Measurements from ENCODE around the gene SERPINB1.

Gene SERPINB1

DNA sequence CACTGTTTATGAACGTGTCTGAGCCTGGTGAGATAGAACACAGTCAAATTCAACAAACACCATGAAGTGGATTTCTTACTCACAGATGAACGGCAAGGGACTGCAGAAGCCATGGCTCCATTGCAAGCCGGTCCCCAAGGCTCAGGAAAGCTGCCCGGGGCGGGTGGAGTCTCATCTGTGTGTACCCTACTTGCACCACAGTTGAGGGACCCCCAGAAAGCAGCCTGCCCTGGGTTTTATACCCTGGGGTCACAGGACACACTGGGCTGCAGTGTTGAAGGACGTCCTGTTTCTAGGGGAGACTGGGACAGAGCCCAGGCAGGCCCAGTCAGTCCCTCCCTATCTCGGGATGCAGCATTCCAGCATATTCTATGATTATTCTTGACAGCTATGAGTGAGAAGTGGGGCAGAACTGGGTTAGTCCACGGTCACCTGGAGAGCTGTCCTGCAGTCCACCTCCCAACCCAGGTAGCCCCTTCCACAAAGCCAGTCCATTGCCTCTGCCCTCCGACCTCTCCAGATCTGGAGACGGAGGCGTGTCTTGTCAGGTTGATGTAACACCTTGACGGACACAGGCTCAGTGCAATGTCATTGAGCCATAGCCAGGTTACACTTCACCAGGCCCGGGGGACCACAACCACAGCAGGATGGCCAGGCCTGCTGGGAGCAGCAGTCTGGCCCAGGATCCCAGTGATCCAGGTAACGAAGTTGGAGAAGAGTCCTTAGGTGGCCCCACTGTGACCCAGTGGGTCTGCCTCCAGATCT lies 40.9 kb downstream of the SERPINB1 start:
- TF ChIP-seq CTCF (IDR thresholded peaks at IDR 0.05; ENCODE audit: low read depth, low read length), result no peak
- no peak overlapping the region for H3K4me3 ChIP-seq (ENCODE audit: low read depth, low read length)
- no peaks in the 10 kb centered on the region for H3K27me3 ChIP-seq
- H3K36me3 ChIP-seq, result no peaks in the 10 kb centered on the region
- DNase-seq, result no peak
- H3K4me1 ChIP-seq, result no peaks in the 10 kb centered on the region
- no peaks in the 10 kb centered on the region; the same call in 1 of the 2 replicates for H3K9me3 ChIP-seq

DNA sequence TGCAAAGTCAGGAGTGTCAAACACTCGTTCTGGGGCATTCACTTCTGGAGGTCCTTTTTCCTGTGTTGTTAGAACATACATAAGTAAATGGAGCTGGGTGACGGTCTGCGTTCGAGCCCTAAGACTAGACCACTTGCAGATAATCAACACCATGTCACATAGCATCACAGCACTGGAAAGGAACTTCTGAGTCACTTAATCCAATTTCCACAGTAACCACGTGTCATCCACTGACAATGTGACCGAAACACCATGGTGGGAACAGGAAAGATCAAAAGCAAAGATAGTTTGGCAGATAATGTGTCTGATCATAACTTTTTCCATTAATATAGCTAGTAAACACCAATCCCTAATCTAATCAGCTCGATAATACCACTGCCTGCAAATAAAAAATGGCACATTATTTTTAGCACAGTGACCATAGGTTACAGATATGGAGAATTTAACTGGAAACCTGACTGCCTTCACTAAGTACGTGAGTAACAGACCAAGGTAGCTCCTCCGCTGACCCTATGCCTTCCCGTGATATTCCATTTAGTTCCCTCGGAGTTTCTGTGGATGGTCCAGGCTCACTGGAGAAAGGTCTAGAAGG lies 41.6 kb downstream of the SERPINB1 start:
- Histone ChIP-seq H3K27me3 (no peaks in the 10 kb centered on the region), H3K36me3 (no peaks in the 10 kb centered on the region), H3K4me1 (no peaks in the 10 kb centered on the region), H3K4me3 (ENCODE audit: low read depth, low read length) (no peak overlapping the region), H3K9me3 (no peaks in the 10 kb centered on the region; the same call in 1 of the 2 replicates)
- no peak for TF ChIP-seq CTCF (IDR thresholded peaks at IDR 0.05; ENCODE audit: low read depth, low read length)
- no peak for DNase-seq

DNA sequence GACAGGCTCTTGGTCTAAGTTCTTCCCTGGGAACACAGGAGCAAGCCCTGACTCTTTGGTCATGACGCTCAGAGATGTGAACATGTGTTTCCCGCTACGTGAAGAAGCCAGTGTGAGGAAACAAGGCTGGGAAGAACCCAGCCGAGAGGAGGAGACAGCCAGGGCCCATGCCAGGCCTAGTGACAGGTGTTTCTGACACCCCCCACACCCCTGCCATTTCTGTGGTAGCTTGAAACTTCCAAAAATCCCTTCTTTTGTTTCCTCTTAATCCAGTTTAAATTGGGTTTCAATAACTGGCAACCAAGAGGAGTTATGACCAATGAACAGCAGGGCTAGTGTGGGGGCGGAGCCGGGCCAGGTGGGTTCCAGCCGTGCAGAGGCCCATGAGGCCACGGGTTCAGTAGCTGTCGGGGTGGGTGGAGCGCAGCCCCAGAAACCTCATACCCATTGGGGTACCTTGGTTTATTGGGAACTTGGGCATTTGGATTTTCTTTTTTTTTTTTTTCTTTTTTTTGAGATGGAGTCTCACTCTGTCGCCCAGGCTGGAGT lies 43.0 kb downstream of the SERPINB1 start:
- no peak for DNase-seq
- no peaks in the 10 kb centered on the region for H3K4me1 ChIP-seq
- H3K4me3 ChIP-seq (ENCODE audit: low read depth, low read length), result no peak overlapping the region
- H3K9me3 ChIP-seq, result no peaks in the 10 kb centered on the region; the same call in 1 of the 2 replicates
- no peak for TF ChIP-seq CTCF (IDR thresholded peaks at IDR 0.05; ENCODE audit: low read depth, low read length)
- H3K27me3 ChIP-seq, result no peaks in the 10 kb centered on the region
- no peaks in the 10 kb centered on the region for H3K36me3 ChIP-seq

DNA sequence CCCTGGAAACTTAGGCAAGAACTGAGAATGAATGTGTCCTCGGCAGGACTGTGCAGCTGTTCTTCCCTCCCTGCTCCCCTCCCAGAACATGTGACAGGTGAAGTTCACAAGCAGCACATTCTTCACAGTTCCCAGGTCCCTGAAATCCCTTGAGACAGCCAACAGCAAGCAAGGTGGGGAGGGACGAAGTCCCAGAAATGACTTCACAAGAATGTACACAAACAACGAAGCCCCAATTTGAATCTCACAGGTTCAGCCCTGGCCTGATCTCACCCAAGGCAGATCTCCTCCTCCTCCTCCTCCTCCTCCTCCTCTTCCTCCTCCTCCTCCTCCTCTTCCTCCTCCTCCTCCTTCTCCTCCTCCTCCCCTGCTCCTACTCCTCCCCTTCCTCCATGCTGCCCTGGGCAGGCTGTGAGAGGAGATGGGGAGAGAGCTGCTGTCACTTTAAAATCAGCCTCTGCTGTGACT lies 44.1 kb downstream of the SERPINB1 start:
- H3K36me3 ChIP-seq, result no peaks in the 10 kb centered on the region
- no peaks in the 10 kb centered on the region for H3K4me1 ChIP-seq
- H3K9me3 ChIP-seq, result no peaks in the 10 kb centered on the region; the same call in 1 of the 2 replicates
- DNase-seq, result no peak
- TF ChIP-seq CTCF (IDR thresholded peaks at IDR 0.05; ENCODE audit: low read depth, low read length), result no peak
- no peaks in the 10 kb centered on the region for H3K27me3 ChIP-seq
- H3K4me3 ChIP-seq (ENCODE audit: low read depth, low read length), result no peak overlapping the region

- H3K9me3 ChIP-seq, result no peaks in the 10 kb centered on the region; the same call in 1 of the 2 replicates
- DNase-seq, result no peak
- H3K27me3 ChIP-seq, result no peaks in the 10 kb centered on the region
- H3K4me1 ChIP-seq, result no peaks in the 10 kb centered on the region
- no peak for TF ChIP-seq CTCF (IDR thresholded peaks at IDR 0.05; ENCODE audit: low read depth, low read length)
- H3K36me3 ChIP-seq, result no peaks in the 10 kb centered on the region
- H3K4me3 ChIP-seq (ENCODE audit: low read depth, low read length), result no peak overlapping the region
Measured at GRCh38 chr6:2796861-2797260, 44.8 kb downstream of the SERPINB1 start.

- no peak for DNase-seq
- no peaks in the 10 kb centered on the region for H3K36me3 ChIP-seq
- H3K27me3 ChIP-seq, result no peaks in the 10 kb centered on the region
- no peaks in the 10 kb centered on the region for H3K4me1 ChIP-seq
- H3K9me3 ChIP-seq, result no peaks in the 10 kb centered on the region
- H3K4me3 ChIP-seq (ENCODE audit: low read depth, low read length), result no peak overlapping the region
- no peak for TF ChIP-seq CTCF (IDR thresholded peaks at IDR 0.05; ENCODE audit: low read depth, low read length)
Measured at GRCh38 chr6:2795956-2796355, 45.7 kb downstream of the SERPINB1 start.

Data from BE2C (cell line).